Hepatocyte (in vitro differentiated cells): ENCODE results near the gene PHLDA3.

Experiments
- CTCF ChIP-seq: fragments of 200-600 bp; sonication (generic); IDR thresholded peaks from 2 replicates; pipeline ENCODE4 v1.5.1; 2016; ENCODE audit warnings: antibody characterized with exemption, mild to moderate bottlenecking; ENCODE audit not compliant: poor library complexity
- EZH2phosphoT487 ChIP-seq: fragments of 200-600 bp; sonication (generic); IDR thresholded peaks from one replicate; pipeline ENCODE4 v1.6.1; 2018; ENCODE audit warnings: antibody characterized with exemption, mild to moderate bottlenecking, low read depth, moderate library complexity; ENCODE audit not compliant: unreplicated experiment, severe bottlenecking

GRCh38 chr1:201489643-201490261 lies 20.8 kb upstream of the PHLDA3 start:
- TF ChIP-seq CTCF (no peak), EZH2phosphoT487 (no peak)
